Spleen (tissue), 11 donors: ENCODE results near the gene ELK1. TPM values are rescaled to one million over a fixed set of nuclear protein-coding genes. Genes with fewer than 3 reads are reported as not detected.

Experiments
- DNase-seq: peaks from one replicate; pipeline ENCODE4 v3.0.0-alpha.2; 2020
- H3K27ac ChIP-seq, 8 donors: fragments of 200-600 bp; sonication (generic) in 7 of 8; 1 replicate in 4 of 8; 2 replicates in 4 of 8; pipeline versions ENCODE4 v1.5.0 to v1.8.0; 2016 to 2021; ENCODE audit warnings: inconsistent platforms in 4 of 8, mild to moderate bottlenecking in 4 of 8, moderate library complexity in 1 of 8
- H3K27me3 ChIP-seq, 7 donors: fragments of 200-600 bp; sonication (generic) in 6 of 7; replicated peaks in 1 of 7; 1 replicate in 4 of 7; 2 replicates in 3 of 7; pipeline versions ENCODE4 v1.5.0 to v1.8.0; 2016 to 2021; ENCODE audit warnings: inconsistent platforms in 3 of 7, mild to moderate bottlenecking in 1 of 7
- H3K36me3 ChIP-seq, 6 donors: fragments of 200-600 bp; sonication (generic) in 5 of 6; 1 replicate in 4 of 6; 2 replicates in 2 of 6; pipeline versions ENCODE4 v1.5.0 to v1.8.0; 2016 to 2021; ENCODE audit warnings: inconsistent platforms in 2 of 6
- H3K4me1 ChIP-seq, 6 donors: fragments of 200-600 bp; sonication (generic) in 5 of 6; 1 replicate in 3 of 6; 2 replicates in 3 of 6; pipeline versions ENCODE4 v1.5.0 to v1.8.0; 2016 to 2021; ENCODE audit warnings: inconsistent platforms in 3 of 6
- H3K4me3 ChIP-seq, 8 donors: fragments of 200-600 bp; sonication (generic) in 7 of 8; 1 replicate in 4 of 8; 2 replicates in 4 of 8; pipeline versions ENCODE4 v1.5.0 to v1.8.0; 2016 to 2021; ENCODE audit warnings: inconsistent platforms in 4 of 8, mild to moderate bottlenecking in 4 of 8, moderate library complexity in 2 of 8
- H3K9me3 ChIP-seq, 8 donors: fragments of 200-600 bp; sonication (generic) in 7 of 8; 1 replicate in 4 of 8; 2 replicates in 4 of 8; pipeline versions ENCODE4 v1.5.0 to v1.8.0; 2016 to 2021; ENCODE audit warnings: inconsistent platforms in 4 of 8
- POLR2A ChIP-seq, 3 donors: fragments of 450-650 bp; IDR thresholded peaks; one replicate each; pipeline ENCODE4 v1.5.1; 2017; ENCODE audit warnings: antibody characterized with exemption in 3 of 3, mild to moderate bottlenecking in 1 of 3
- POLR2AphosphoS5 ChIP-seq, 3 donors: sonication (generic); formaldehyde crosslinking; IDR thresholded peaks; one replicate each; pipeline ENCODE4 v1.5.1; 2017; ENCODE audit warnings: antibody characterized with exemption in 3 of 3
- WGBS, 5 donors: extraction: QIAGEN DNeasy Blood & Tissue Kit in 3 of 5; methylation state at CpG; one replicate each; pipeline versions ENCODE4 v1.1.5 to v1.1.7; 2013 to 2018; 5-methylcytosine and 5-hydroxymethylcytosine counted together
- intact Hi-C: fragments of 100-400 bp; cut with DNase I; formaldehyde crosslinking; loops from one replicate; pipeline ENCODE4 v1.15.0; 2023; ENCODE audit warnings: low total_unique reads
- microRNA-seq, 3 donors: library from miRNA; unstranded; fragments of <30 nt; microRNA quantifications; one replicate each; pipeline versions ENCODE4 to v1.1.0, GENCODE V29; 2019 to 2020
- polyA plus RNA-seq, 3 donors: library from polyadenylated mRNA; stranded (reverse); fragments of 200-250 nt; gene quantifications; one replicate each; pipeline ENCODE4 v1.2.1, GENCODE V29; 2013
- small RNA-seq, 4 donors: library from RNA; depleted of rRNA; stranded (forward); fragments of <200 nt; gene quantifications; one replicate each; pipeline ENCODE3, GENCODE V24; 2016
- total RNA-seq, 7 donors: library from RNA; depleted of rRNA in 3 of 7; stranded (reverse); fragments of >200 nt in 3 of 7; fragmentation: NEBNext Ultra II Directional in 4 of 7; extraction: Animal tissue kit (Norgen Biotek cat#: 25700) in 4 of 7; gene quantifications; one replicate each; pipeline versions ENCODE4 v1.1.0 to v1.2.1, GENCODE V29; 2016 to 2021
- TF ChIP-seq, protein P1 (sequence below), 11 experiments: fragments of 200-600 bp in 7 of 11; fragments of 450-650 bp in 4 of 11; sonication (generic) in 4 of 11; IDR thresholded peaks in 8 of 11; conservative IDR thresholded peaks in 3 of 11; 1 replicate in 7 of 11; 2 replicates in 4 of 11; pipeline versions ENCODE4 v1.4.0 to v1.8.0; 2016 to 2021; ENCODE audit warnings: antibody characterized with exemption in 11 of 11, inconsistent platforms in 4 of 11, mild to moderate bottlenecking in 1 of 11
- donor health status: healthy with polysubstance abuse.
- donor health status: DM: no; HTN: no; CAD: no; lungs with moderate emphysema.
- donor health status: DM: no; HTN: no; CAD: no.
- donor health status: Bipolar disorder and iron deficiency.
- donor health status: healthy.
- donor health status: DM: no; HTN: no; CAD: no.
- donor health status: DM: yes; HTN: yes; CAD: no.

ELK1 gene
- total and polyA plus RNA-seq, 10 donors: 10.3 to 50.0 (median 29.5) TPM

DNA sequence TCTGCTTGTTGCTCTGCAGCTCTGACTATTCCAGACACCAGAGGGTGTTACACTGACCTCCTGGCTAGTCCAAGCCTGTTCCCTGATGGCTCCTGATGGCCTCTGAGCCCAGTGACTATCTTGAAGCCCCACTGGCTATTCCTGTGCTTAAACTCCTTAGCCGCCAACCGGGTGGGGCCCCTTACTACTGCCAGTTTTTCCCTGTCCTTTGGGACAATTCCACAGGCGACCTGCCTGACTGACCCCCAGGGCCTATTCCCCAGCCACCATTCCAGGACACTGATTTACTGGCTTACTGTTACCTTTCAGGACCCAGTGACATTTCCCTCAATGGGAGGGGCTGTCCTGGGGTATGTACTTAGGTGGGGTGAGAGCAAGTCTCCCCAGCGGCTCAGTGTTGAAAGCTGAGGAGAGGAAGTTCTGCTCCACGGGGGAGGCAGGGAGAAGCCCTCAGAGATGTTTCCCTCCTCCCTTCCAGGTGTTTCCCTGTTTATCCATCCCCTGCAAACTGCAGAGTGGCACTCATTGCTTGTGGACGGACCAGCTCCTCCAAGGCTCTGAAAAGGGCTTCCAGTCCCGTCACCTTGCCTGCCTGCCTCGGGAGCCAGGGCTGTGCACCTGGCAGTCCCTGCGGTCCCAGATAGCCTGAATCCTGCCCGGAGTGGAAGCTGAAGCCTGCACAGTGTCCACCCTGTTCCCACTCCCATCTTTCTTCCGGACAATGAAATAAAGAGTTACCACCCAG is 64.1 kb downstream of the ELK1 start:
- Histone ChIP-seq H3K4me1 (peaks cover 0 to 20% (median 4%) of the 10 kb centered on the region in 6 donors), H3K36me3 (peaks cover 0 to 24% (median 1%) of the 10 kb centered on the region in 6 donors), H3K27me3 (peaks cover 0 to 3% (median 0%) of the 10 kb centered on the region in 7 donors), H3K27ac (no peak overlapping the region), H3K4me3 (no peak overlapping the region), H3K9me3 (no peaks in the 10 kb centered on the region)
- TF ChIP-seq, protein P1, sequence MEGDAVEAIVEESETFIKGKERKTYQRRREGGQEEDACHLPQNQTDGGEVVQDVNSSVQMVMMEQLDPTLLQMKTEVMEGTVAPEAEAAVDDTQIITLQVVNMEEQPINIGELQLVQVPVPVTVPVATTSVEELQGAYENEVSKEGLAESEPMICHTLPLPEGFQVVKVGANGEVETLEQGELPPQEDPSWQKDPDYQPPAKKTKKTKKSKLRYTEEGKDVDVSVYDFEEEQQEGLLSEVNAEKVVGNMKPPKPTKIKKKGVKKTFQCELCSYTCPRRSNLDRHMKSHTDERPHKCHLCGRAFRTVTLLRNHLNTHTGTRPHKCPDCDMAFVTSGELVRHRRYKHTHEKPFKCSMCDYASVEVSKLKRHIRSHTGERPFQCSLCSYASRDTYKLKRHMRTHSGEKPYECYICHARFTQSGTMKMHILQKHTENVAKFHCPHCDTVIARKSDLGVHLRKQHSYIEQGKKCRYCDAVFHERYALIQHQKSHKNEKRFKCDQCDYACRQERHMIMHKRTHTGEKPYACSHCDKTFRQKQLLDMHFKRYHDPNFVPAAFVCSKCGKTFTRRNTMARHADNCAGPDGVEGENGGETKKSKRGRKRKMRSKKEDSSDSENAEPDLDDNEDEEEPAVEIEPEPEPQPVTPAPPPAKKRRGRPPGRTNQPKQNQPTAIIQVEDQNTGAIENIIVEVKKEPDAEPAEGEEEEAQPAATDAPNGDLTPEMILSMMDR (IDR thresholded peaks at IDR 0.05 in 8 of 11, conservative IDR thresholded peaks at IDR 0.05 in 3 of 11): no peak
- no peak for TF ChIP-seq POLR2AphosphoS5 (IDR thresholded peaks at IDR 0.05)
- no peak for TF ChIP-seq POLR2A (IDR thresholded peaks at IDR 0.05)
- DNase-seq: no peak
- intact Hi-C loops: no loop called here
- 75 to 87% (median 76%) methylated on average over 7 to 11 of the region's 11 CpGs for WGBS, 5 donors

Small RNA genes lying within 50 kb of the gene (microRNA-seq; reads per million reads assigned to microRNA genes)
- gene MIR4769: 0 reads per million in 3 donors

Small RNA genes lying within 50 kb of the gene (small RNA-seq; reads per million reads assigned to genes)
- 0 to 0.07 (median 0) reads per million in 4 donors for gene MIR4769

Other genes starting within 250 kb of the ELK1 start
- 10 to 100 TPM; 10.6 to 17.0 (median 13.5) TPM for gene ZNF41, start 167.3 kb downstream of the ELK1 start, total RNA-seq
- gene ZNF41, start 167.3 kb downstream of the ELK1 start, polyA plus RNA-seq: 1 to 10 TPM; 2.4 to 3.6 (median 3.2) TPM
- 10 to 100 TPM; 54.9 to 88.8 (median 76.9) TPM for gene ARAF, start 89.4 kb downstream of the ELK1 start, total RNA-seq
- 10 to 100 TPM; 32.9 to 97.4 (median 81.6) TPM for gene ARAF, start 89.4 kb downstream of the ELK1 start, polyA plus RNA-seq
- gene TIMP1, start 68.1 kb downstream of the ELK1 start, total RNA-seq: 100 to 1,000 TPM; 137 to 293 (median 188) TPM
- gene TIMP1, start 68.1 kb downstream of the ELK1 start, polyA plus RNA-seq: 100 to 1,000 TPM in 2 of 3 donors, 10 to 100 TPM in 1; 86.8 to 220 (median 180) TPM
- gene SYN1, start 30.7 kb downstream of the ELK1 start, total RNA-seq: 1 to 10 TPM in 1 of 7 donors, under 1 TPM in 6; 0.23 to 1.2 (median 0.60) TPM
- under 1 TPM; 0.10 to 0.68 (median 0.61) TPM for gene SYN1, start 30.7 kb downstream of the ELK1 start, polyA plus RNA-seq
- gene CFP, start 20.6 kb downstream of the ELK1 start, total RNA-seq: 100 to 1,000 TPM in 6 of 7 donors, 10 to 100 TPM in 1; 98.2 to 180 (median 117) TPM
- 10 to 100 TPM; 25.3 to 85.8 (median 57.5) TPM for gene CFP, start 20.6 kb downstream of the ELK1 start, polyA plus RNA-seq
- 100 to 1,000 TPM in 5 of 7 donors, 10 to 100 TPM in 2; 83.0 to 133 (median 107) TPM for gene UXT, start 8.6 kb upstream of the ELK1 start, total RNA-seq
- gene UXT, start 8.6 kb upstream of the ELK1 start, polyA plus RNA-seq: 100 to 1,000 TPM; 201 to 274 (median 237) TPM
- 10 to 100 TPM; 10.6 to 17.1 (median 13.8) TPM for gene ZNF81, start 186.3 kb upstream of the ELK1 start, total RNA-seq
- 1 to 10 TPM; 1.2 to 2.4 (median 1.3) TPM for gene ZNF81, start 186.3 kb upstream of the ELK1 start, polyA plus RNA-seq